Lower lobe of right lung (tissue), 2 donors: ENCODE results near the gene GART. TPM values are rescaled to one million over a fixed set of nuclear protein-coding genes. Genes with fewer than 3 reads are reported as not detected.

ENCODE experiments used
- ATAC-seq, 2 donors: fragments of 200-7000 bp; cut with Tn5 transposase; one replicate each; pipeline ENCODE4 v1.9.1; 2020 to 2022; ENCODE audit warnings: mild to moderate bottlenecking in 2 of 2, moderate library complexity in 2 of 2
- DNase-seq: peaks from one replicate; pipeline ENCODE4 v3.0.0-alpha.2; 2020
- H3K27ac ChIP-seq: fragments of 200-600 bp; one replicate; pipeline ENCODE4 v1.8.0; 2022
- H3K27me3 ChIP-seq: fragments of 200-600 bp; one replicate; pipeline ENCODE4 v1.8.0; 2022; ENCODE audit warnings: low read depth
- H3K36me3 ChIP-seq: fragments of 200-600 bp; one replicate; pipeline ENCODE4 v1.8.0; 2022; ENCODE audit warnings: mild to moderate bottlenecking
- H3K4me1 ChIP-seq: fragments of 200-600 bp; one replicate; pipeline ENCODE4 v1.8.0; 2022
- H3K4me3 ChIP-seq: fragments of 200-600 bp; one replicate; pipeline ENCODE4 v1.8.0; 2022; ENCODE audit warnings: mild to moderate bottlenecking
- H3K9me3 ChIP-seq: fragments of 200-600 bp; one replicate; pipeline ENCODE4 v1.8.0; 2022
- intact Hi-C: fragments of 100-400 bp; cut with DNase I; formaldehyde crosslinking; loops from one replicate; pipeline ENCODE4 v1.11.0; 2022
- total RNA-seq: library from RNA; stranded (reverse); fragmentation: NEBNext Ultra II Directional; extraction: Animal tissue kit (Norgen Biotek cat#: 25700); gene quantifications from one replicate; pipeline ENCODE4 v1.2.1, GENCODE V29; 2021
- TF ChIP-seq, protein P1 (sequence below): fragments of 200-600 bp; IDR thresholded peaks from one replicate; pipeline ENCODE4 v1.8.0; 2022; ENCODE audit warnings: antibody characterized with exemption, mild to moderate bottlenecking
- donor health status: DM: no; HTN: yes; CAD: no; lungs with severe emphysema.

Gene GART
- total RNA-seq, 1 donor from 2014 or later, result 53.8 TPM

DNA sequence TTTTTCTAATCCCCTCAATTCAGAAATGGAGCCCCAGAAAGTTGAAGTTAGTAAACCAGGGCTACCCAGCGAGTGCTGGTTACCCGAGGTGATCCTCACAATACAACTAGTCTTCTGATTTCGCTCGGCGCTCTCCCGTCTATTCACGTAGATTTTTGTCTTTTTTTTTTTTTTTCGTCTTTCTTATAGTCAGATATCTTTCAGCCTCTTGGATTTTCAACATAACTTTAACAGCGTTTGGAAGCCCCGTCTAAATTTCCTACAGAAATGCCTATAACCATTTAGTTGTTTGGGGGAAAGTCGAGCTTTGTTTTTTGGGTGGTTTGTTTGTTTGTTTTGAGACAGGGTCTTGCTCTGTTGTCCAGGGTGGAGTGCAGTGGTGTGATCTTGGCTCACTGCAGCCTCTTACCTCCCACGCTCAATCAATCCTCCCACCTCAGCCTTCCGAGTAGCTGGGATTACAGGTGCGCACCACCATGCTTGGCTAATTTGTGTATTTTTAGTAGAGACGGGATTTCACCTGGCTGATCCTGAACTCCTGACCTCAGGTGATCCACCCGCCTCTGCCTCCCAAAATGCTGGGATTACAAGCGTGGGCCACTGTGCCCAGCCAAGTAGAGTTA, 61.3 kb downstream of the GART start:
- H3K4me1 ChIP-seq, result peaks cover 19% of the 10 kb centered on the region
- peaks cover 7% of the 10 kb centered on the region for H3K36me3 ChIP-seq
- intact Hi-C loops, result no loop called here
- no peaks in the 10 kb centered on the region for H3K27me3 ChIP-seq
- peak overlapping the region; percentile 93 for H3K4me3 ChIP-seq
- TF ChIP-seq, protein P1, sequence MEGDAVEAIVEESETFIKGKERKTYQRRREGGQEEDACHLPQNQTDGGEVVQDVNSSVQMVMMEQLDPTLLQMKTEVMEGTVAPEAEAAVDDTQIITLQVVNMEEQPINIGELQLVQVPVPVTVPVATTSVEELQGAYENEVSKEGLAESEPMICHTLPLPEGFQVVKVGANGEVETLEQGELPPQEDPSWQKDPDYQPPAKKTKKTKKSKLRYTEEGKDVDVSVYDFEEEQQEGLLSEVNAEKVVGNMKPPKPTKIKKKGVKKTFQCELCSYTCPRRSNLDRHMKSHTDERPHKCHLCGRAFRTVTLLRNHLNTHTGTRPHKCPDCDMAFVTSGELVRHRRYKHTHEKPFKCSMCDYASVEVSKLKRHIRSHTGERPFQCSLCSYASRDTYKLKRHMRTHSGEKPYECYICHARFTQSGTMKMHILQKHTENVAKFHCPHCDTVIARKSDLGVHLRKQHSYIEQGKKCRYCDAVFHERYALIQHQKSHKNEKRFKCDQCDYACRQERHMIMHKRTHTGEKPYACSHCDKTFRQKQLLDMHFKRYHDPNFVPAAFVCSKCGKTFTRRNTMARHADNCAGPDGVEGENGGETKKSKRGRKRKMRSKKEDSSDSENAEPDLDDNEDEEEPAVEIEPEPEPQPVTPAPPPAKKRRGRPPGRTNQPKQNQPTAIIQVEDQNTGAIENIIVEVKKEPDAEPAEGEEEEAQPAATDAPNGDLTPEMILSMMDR, result no peak
- H3K9me3 ChIP-seq, result no peaks in the 10 kb centered on the region
- DNase-seq (no peak), ATAC-seq (no peak)
- peak overlapping the region; percentile 99 for H3K27ac ChIP-seq

DNA sequence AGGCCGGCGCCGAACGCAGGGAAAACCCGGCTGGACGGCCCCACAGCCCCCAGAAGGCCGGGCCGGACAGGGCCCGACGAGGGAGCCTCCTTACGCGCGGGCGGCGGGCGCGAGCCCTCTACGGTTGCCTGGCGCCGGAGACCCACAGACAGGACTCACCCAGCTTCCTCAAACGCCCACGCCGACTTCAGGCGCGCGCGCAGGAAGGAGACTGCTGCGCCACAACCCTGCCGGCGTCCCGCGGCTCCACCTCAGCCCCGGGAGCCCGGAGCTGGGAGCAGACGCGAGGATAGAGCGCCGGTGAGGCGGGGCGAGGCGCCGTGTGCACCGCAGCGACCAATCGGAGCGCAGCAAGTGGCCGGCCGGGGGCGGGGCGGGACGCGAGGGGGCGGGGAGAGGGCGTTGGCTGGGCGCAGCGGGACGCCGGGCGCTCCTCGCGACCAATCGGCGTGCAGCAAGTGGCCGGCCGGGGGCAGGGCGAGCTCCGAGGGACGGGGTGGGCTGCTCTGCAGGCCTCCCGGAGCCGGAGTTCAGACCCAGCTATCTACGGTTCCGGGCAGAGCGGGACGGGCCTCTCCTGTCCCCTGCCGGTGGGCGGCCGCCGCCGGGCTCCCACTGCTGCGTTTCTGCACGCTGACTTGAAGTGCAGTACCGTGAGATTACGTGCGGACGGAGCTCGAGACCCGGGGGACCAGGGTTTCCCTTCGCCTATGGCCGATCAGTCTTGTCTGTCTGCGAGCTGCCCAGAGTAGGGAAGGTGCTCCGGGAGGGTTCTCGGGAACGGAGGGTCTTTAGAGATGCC, 62.0 kb downstream of the GART start, which contains the start of gene TMEM50B:
TMEM50B (minus strand) TSS at position 296 of the 802 bp plus-strand sequence. CDS start 11,089 bp downstream, outside the sequence.
- no peaks in the 10 kb centered on the region for H3K9me3 ChIP-seq
- ATAC-seq (peak; percentile 98 to 99), DNase-seq (peak; percentile 97)
- intact Hi-C loops, result no loop called here
- H3K4me1 ChIP-seq, result peaks cover 19% of the 10 kb centered on the region
- H3K27me3 ChIP-seq, result no peaks in the 10 kb centered on the region
- peak within 1 kb of the TSS; percentile 93 for H3K4me3 ChIP-seq
- peak within 1 kb of the TSS; percentile 99 for H3K27ac ChIP-seq
- H3K36me3 ChIP-seq, result peaks cover 7% of the 10 kb centered on the region
- TF ChIP-seq, protein P1, result peak; percentile 61

DNA sequence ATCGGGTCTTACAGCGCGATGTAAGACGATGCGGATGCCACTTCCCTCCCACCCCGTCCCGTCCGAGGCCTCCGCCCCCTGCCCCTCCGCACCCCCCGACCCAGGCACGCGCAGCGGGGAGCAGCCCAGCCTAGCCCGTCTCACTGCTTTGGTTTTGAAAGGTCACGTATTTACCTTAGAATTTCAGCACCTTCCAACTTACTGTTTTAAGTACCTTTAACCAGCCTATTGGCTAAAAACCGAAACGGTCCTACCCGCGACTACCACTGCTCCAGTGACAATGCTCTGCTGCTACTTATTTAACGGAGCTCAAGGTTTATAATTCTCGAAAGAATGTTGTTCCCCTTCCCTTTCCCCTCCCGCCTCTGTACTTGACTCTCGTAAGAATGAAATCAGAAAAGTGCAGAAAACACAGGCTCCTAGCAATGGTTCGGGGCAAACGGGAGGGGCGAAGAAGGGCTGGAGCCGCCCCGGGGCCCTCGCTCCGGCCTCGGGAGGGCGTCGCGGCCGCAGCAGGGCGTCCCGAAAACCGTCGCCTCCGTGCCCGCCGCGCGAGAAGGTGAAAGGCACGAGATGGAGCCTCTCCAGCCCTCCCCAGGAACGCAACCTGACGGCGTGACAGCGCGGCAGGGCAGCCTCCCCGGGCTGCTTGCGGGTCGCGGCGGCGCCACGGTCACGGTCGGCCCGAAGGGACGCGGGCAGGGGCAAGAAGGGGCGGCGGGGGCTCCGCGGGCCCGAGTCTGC, 62.8 kb downstream of the GART start:
- DNase-seq (peak; percentile 69), ATAC-seq (peak; percentile 34 to 49)
- intact Hi-C loops, result no loop called here

DNA sequence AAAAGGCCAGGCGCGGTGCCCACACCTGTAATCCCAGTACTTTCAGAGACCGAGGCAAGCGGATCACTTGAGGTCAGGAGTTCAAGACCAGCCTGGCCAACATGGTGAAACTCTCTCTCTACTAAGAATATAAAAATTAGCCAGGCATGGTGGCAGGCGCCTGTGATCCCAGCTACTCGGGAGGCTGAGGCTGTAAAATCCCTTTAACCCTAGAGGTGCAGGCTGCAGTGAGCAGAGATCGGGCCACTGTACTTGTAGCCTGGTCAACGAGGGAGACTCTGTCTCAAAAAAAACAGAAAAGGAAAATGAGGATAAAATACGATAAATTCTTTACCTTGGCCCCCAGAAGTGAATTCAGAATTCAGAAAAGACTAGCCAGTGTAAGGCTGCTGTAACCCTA, 63.7 kb downstream of the GART start:
- DNase-seq (no peak), ATAC-seq (no peak)
- TF ChIP-seq, protein P1, result no peak
- intact Hi-C loops, result no loop called here
- Histone ChIP-seq H3K27ac (peak overlapping the region; percentile 99), H3K9me3 (no peaks in the 10 kb centered on the region), H3K4me3 (peak overlapping the region; percentile 93), H3K36me3 (peaks cover 7% of the 10 kb centered on the region), H3K27me3 (no peaks in the 10 kb centered on the region), H3K4me1 (peaks cover 19% of the 10 kb centered on the region)

More for the DNA sequence above, 62.8 kb downstream of the GART start:
- H3K27me3 ChIP-seq, result no peaks in the 10 kb centered on the region
- TF ChIP-seq, protein P1, result no peak
- peak overlapping the region; percentile 93 for H3K4me3 ChIP-seq
- H3K4me1 ChIP-seq, result peaks cover 19% of the 10 kb centered on the region
- peaks cover 7% of the 10 kb centered on the region for H3K36me3 ChIP-seq
- H3K27ac ChIP-seq, result peak overlapping the region; percentile 99
- H3K9me3 ChIP-seq, result no peaks in the 10 kb centered on the region

DNA sequence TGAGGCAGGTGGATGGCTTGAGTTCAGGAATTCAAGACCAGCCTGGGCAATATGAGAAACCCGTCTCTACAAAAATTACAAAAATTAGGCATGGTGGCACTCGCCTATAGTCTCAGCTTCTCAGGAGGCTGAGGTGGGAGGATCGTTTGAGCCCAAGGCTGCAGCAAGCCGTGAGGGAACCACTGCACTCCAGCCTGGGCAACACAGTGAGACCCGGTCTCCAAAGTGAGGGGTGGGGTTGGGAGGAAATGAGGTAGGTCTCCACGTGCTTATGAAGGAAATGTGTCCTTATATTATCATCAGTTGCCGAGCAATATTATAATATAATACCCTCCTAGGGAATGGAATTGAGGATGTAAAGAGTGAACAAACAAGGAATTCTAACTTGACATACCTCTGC, 64.9 kb downstream of the GART start:
- H3K4me1 ChIP-seq, result peaks cover 19% of the 10 kb centered on the region
- no peak for DNase-seq
- TF ChIP-seq, protein P1, result no peak
- no peaks in the 10 kb centered on the region for H3K27me3 ChIP-seq
- H3K36me3 ChIP-seq, result peaks cover 7% of the 10 kb centered on the region
- intact Hi-C loops, result no loop called here
- no peaks in the 10 kb centered on the region for H3K9me3 ChIP-seq
- H3K27ac ChIP-seq, result no peak overlapping the region
- no peak overlapping the region for H3K4me3 ChIP-seq
- ATAC-seq, result no peak
